HCT116 (cell line): ENCODE results near the gene PARP9. TPM values are rescaled to one million over a fixed set of nuclear protein-coding genes. Genes with fewer than 3 reads are reported as not detected.

Source experiments
- ATAC-seq: fragments of 200-7000 bp; cut with Tn5 transposase; 2 replicates; pipeline ENCODE4 v1.9.1; 2020; ENCODE audit warnings: mild to moderate bottlenecking, moderate library complexity
- Bru-seq: library from RNA; stranded (reverse); fragments of 400-500 nt; gene quantifications from one replicate; lab custom pipeline; 2021; lab: Mats Ljungman, UMichigan
- BruChase-seq, 2 experiments: library from RNA; stranded (reverse); fragments of 400-500 nt; gene quantifications; one replicate each; lab custom pipeline; 2021; lab: Mats Ljungman, UMichigan
- BruUV-seq: library from RNA; stranded (reverse); fragments of 400-500 nt; replicated peaks from 2 replicates; lab custom pipeline; 2021; lab: Mats Ljungman, UMichigan
- CTCF ChIA-PET: fragments of 300-600 bp; sonication (Branson Sonifier 250); formaldehyde crosslinking; loops from one replicate; lab custom pipeline; 2021; ENCODE audit warnings: antibody characterized with exemption; lab: Charles Lee
- POLR2A ChIA-PET: fragments of 300-600, 350-600 bp; sonication (Branson Sonifier 250); formaldehyde crosslinking; loops from one replicate; lab custom pipeline; 2021; ENCODE audit warnings: antibody characterized with exemption; lab: Charles Lee
- RAD21 ChIA-PET, 2 experiments: fragments of 300-600 bp; sonication (Branson Sonifier 250); formaldehyde crosslinking; loops; one replicate each; lab custom pipeline; 2023; ENCODE audit warnings: low total read pairs in 2 of 2; ENCODE audit not compliant: uncharacterized antibody in 2 of 2, unreplicated experiment in 2 of 2, low non-redundant PET in 1 of 2; lab: Charles Lee
- DNase-seq: peaks from one replicate; pipeline ENCODE4 v3.0.0-alpha.2; 2010; ENCODE audit warnings: low read depth, low spot score
- H2AFZ ChIP-seq: fragments of 200-600 bp; shearing (Covaris generic), sonication (generic); 2 replicates; pipeline ENCODE4 v1.6.1; 2017; ENCODE audit warnings: low read depth, mixed run types, mixed read lengths, antibody characterized with exemption, low read length; ENCODE audit not compliant: poor library complexity, severe bottlenecking
- H3K27ac ChIP-seq: 2 replicates; pipeline ENCODE4 v1.5.1; 2012; ENCODE audit warnings: low read depth, low read length
- H3K27me3 ChIP-seq: fragments of 200-600 bp; sonication (generic); 2 replicates; pipeline ENCODE4 v1.6.1; 2016; ENCODE audit warnings: mixed run types, low read length, mixed read lengths; ENCODE audit not compliant: insufficient read depth
- H3K36me3 ChIP-seq, 2 experiments: fragments of 200-500 bp in 1 of 2; fragments of 200-600 bp in 1 of 2; sonication (Bioruptor generic) in 1 of 2; sonication (generic) in 1 of 2; 2 replicates each; pipeline versions ENCODE4 v1.5.1 to v1.6.1; 2014 to 2016; ENCODE audit warnings: low read length in 2 of 2, inconsistent platforms in 1 of 2, mixed read lengths in 1 of 2, mixed run types in 1 of 2; ENCODE audit not compliant: insufficient read depth in 2 of 2, control insufficient read depth in 1 of 2
- H3K4me1 ChIP-seq, 2 experiments: fragments of 200-600 bp in 1 of 2; sonication (generic) in 1 of 2; 2 replicates each; pipeline versions ENCODE4 v1.5.1 to v1.6.1; 2012 to 2017; ENCODE audit warnings: low read length in 2 of 2, inconsistent platforms in 1 of 2, mild to moderate bottlenecking in 1 of 2, mixed read lengths in 1 of 2, mixed run types in 1 of 2, moderate library complexity in 1 of 2; ENCODE audit not compliant: insufficient read depth in 2 of 2, control insufficient read depth in 1 of 2
- H3K4me2 ChIP-seq: fragments of 200-600 bp; sonication (generic); 2 replicates; pipeline ENCODE4 v1.6.1; 2017; ENCODE audit warnings: mixed run types, low read length, mixed read lengths
- H3K4me3 ChIP-seq, 2 experiments: fragments of 200-600 bp in 1 of 2; sonication (generic) in 1 of 2; replicated peaks in 1 of 2; 2 replicates each; pipeline ENCODE4 v1.5.1; 2011 to 2016; ENCODE audit warnings: low read length in 2 of 2, control low read depth in 1 of 2, low read depth in 1 of 2, mild to moderate bottlenecking in 1 of 2, mixed read lengths in 1 of 2, mixed run types in 1 of 2
- H3K79me2 ChIP-seq: fragments of 200-600 bp; sonication (generic); 2 replicates; pipeline ENCODE4 v1.6.1; 2017; ENCODE audit warnings: mild to moderate bottlenecking, mixed run types, low read length, moderate library complexity, mixed read lengths; ENCODE audit not compliant: insufficient read depth
- H3K9ac ChIP-seq: fragments of 200-600 bp; sonication (generic); 2 replicates; pipeline ENCODE4 v1.6.1; 2016; ENCODE audit warnings: low read length, mixed read lengths
- H3K9me2 ChIP-seq: fragments of 200-600 bp; sonication (generic), shearing (Covaris generic); 2 replicates; pipeline ENCODE4 v1.6.1; 2017; ENCODE audit warnings: mixed run types, mild to moderate bottlenecking, moderate library complexity; ENCODE audit not compliant: insufficient read depth
- H3K9me3 ChIP-seq, 2 experiments: fragments of 200-500 bp in 1 of 2; fragments of 200-600 bp in 1 of 2; sonication (Bioruptor generic) in 1 of 2; sonication (generic) in 1 of 2; 2 replicates each; pipeline ENCODE4 v1.6.1; 2014 to 2017; ENCODE audit warnings: low read length in 2 of 2, mixed read lengths in 2 of 2, inconsistent platforms in 1 of 2, low read depth in 1 of 2, mild to moderate bottlenecking in 1 of 2, mixed run types in 1 of 2, moderate library complexity in 1 of 2; ENCODE audit not compliant: control insufficient read depth in 1 of 2, insufficient read depth in 1 of 2
- H4K20me1 ChIP-seq: fragments of 200-600 bp; sonication (generic), shearing (Covaris generic); 2 replicates; pipeline ENCODE4 v1.6.1; 2017; ENCODE audit warnings: mixed run types, mild to moderate bottlenecking, moderate library complexity; ENCODE audit not compliant: insufficient read depth
- EGR1 ChIP-seq: IDR thresholded peaks from 2 replicates; pipeline ENCODE4 v1.6.1; 2012; ENCODE audit warnings: low read depth
- ELF1 ChIP-seq: IDR thresholded peaks from 2 replicates; pipeline ENCODE4 v1.6.1; 2012; ENCODE audit warnings: low read depth, borderline replicate concordance
- EZH2 ChIP-seq: fragments of 200-600 bp; sonication (generic); IDR thresholded peaks from 2 replicates; pipeline ENCODE4 v1.6.1; 2017; ENCODE audit warnings: antibody characterized with exemption, mixed run types
- EZH2phosphoT487 ChIP-seq: fragments of 200-600 bp; IDR thresholded peaks from 2 replicates; pipeline ENCODE4 v1.6.1; 2018; ENCODE audit warnings: antibody characterized with exemption, borderline replicate concordance
- JUND ChIP-seq: IDR thresholded peaks from 2 replicates; pipeline ENCODE4 v1.6.1; 2012
- POLR2A ChIP-seq: IDR thresholded peaks from 2 replicates; pipeline ENCODE4 v1.7.0; 2011; ENCODE audit warnings: borderline replicate concordance; ENCODE audit not compliant: insufficient read depth, insufficient read length; ENCODE audit errors: extremely low read depth
- POLR2AphosphoS5 ChIP-seq: IDR thresholded peaks from 2 replicates; pipeline ENCODE4 v1.6.1; 2011; ENCODE audit warnings: mild to moderate bottlenecking, low read depth, low read length, moderate library complexity
- SP1 ChIP-seq: IDR thresholded peaks from 2 replicates; pipeline ENCODE4 v1.6.1; 2012; ENCODE audit warnings: low read depth
- SRF ChIP-seq: IDR thresholded peaks from 2 replicates; pipeline ENCODE4 v1.6.1; 2012; ENCODE audit warnings: low read depth
- TCF7L2 ChIP-seq: IDR thresholded peaks from 2 replicates; pipeline ENCODE4 v1.7.0; 2011; ENCODE audit warnings: borderline replicate concordance, inconsistent platforms; ENCODE audit not compliant: insufficient read depth, insufficient read length; ENCODE audit errors: extremely low read depth
- YY1 ChIP-seq: IDR thresholded peaks from 2 replicates; pipeline ENCODE4 v1.6.1; 2011; ENCODE audit warnings: low read length, low read depth, moderate library complexity, mild to moderate bottlenecking; ENCODE audit not compliant: insufficient replicate concordance; ENCODE audit errors: extremely low read depth
- ZFX ChIP-seq: fragments of 450-650 bp; IDR thresholded peaks from 2 replicates; pipeline ENCODE4 v1.6.1; 2017
- intact Hi-C: fragments of 100-400 bp; cut with micrococcal nuclease; formaldehyde crosslinking; loops from 2 replicates; pipeline ENCODE4 v1.10.0; 2022
- long read RNA-seq: library from polyadenylated mRNA; unstranded; transcript quantifications from one replicate; pipeline ENCODE4 v2.0.0, GENCODE V29; 2021; ENCODE audit not compliant: unreplicated experiment
- polyA plus RNA-seq: library from polyadenylated mRNA; unstranded; fragments of >200 nt; gene quantifications from 2 replicates; pipeline ENCODE4 v1.2.1, GENCODE V29; 2012; ENCODE audit warnings: missing spikeins
- total RNA-seq: library from RNA; stranded (reverse); gene quantifications from one replicate; pipeline ENCODE4 v1.2.1, GENCODE V29; 2021; ENCODE audit not compliant: unreplicated experiment
- TF ChIP-seq, protein P1 (sequence below): IDR thresholded peaks from 2 replicates; pipeline ENCODE4 v1.6.1; 2012; ENCODE audit warnings: low read depth
- TF ChIP-seq, protein P2 (sequence below), 3 experiments: fragments of 200-600 bp in 1 of 3; sonication (generic) in 1 of 3; IDR thresholded peaks in 2 of 3; conservative IDR thresholded peaks in 1 of 3; 2 replicates each; pipeline ENCODE4 v1.5.1; 2012 to 2017; ENCODE audit warnings: low read depth in 2 of 3, low read length in 2 of 3, antibody characterized with exemption in 1 of 3, borderline replicate concordance in 1 of 3, control low read depth in 1 of 3, mild to moderate bottlenecking in 1 of 3, mixed read lengths in 1 of 3, mixed run types in 1 of 3, moderate library complexity in 1 of 3; ENCODE audit not compliant: insufficient read depth in 1 of 3
- TF ChIP-seq, protein P3 (sequence below): IDR thresholded peaks from 2 replicates; pipeline ENCODE4 v1.6.1; 2011; ENCODE audit warnings: mild to moderate bottlenecking, low read length, moderate library complexity; ENCODE audit not compliant: insufficient replicate concordance; ENCODE audit errors: extremely low read depth
- TF ChIP-seq, protein P4 (sequence below): IDR thresholded peaks from 2 replicates; pipeline ENCODE4 v1.6.1; 2012

PARP9 gene
- total RNA-seq (9.5 TPM), Bru-seq, nascent RNA (percentile 58 among the genes with signal in this experiment), BruChase-seq, experiment 1, labeled RNA remaining after a 6-hour chase (percentile 67 among the genes with signal in this experiment), BruChase-seq, experiment 2, labeled RNA remaining after a 2-hour chase (percentile 69 among the genes with signal in this experiment)
- polyA plus RNA-seq = 6.3 and 6.8 TPM in 2 replicates
- long read RNA-seq, transcript PARP9-205 (11 exons, 3,128 nt) = major isoform, 6 of 30 reads
- long read RNA-seq, partial matches to known transcripts = 6 of 30 reads
- long read RNA-seq, other reads (novel, unspliced or antisense) = 16 of 30 reads

DNA sequence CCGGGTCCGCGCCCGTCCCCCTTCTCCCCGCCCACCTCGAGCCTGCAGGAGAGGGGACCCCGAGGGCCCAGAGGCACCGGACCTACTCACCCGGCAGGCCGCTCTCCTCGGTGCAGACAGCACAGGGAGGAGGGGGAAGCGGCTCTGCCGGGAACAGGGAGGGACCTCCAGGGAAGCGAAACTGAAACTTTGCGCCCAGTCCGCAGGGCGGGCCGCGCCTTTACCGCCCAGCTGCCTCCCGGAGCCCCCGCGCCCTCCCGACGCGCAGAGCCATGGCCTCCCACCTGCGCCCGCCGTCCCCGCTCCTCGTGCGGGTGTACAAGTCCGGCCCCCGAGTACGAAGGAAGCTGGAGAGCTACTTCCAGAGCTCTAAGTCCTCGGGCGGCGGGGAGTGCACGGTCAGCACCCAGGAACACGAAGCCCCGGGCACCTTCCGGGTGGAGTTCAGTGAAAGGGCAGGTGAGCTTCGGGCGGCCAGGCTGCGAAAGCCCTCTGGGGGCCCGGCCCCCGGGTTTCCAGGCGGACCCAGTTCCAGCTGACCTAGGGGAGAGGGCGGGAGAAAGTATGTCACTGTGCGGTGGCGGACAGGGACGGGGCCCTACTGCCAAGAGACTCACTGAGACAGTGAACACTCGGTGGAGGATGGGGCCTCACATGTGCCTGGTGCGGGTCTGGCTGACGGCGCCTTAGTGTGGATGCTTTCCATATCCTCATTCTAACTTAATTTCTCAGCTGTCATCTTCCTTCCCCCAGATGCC, at the start of gene PARP9, which contains the start of gene DTX3L:
Gene PARP9 (minus strand): TSS at position 146 of the 758 bp plus-strand sequence. CDS start 4,680 bp downstream, outside the sequence.
Gene DTX3L (plus strand): TSS at position 184 of the 758 bp plus-strand sequence. CDS start 89 bp downstream, at position 273.
- Histone ChIP-seq H3K9me2 (no peaks in the 10 kb centered on the region), H4K20me1 (no peaks in the 10 kb centered on the region), H3K4me3 (peak within 1 kb of the TSS; percentile 60 to 81), H3K9me3 (no peaks in the 10 kb centered on the region), H3K79me2 (0 out of 2 replicates have a peak, but pooled peaks cover 4% of the 10 kb centered on the region), H2AFZ (peak within 1 kb of the TSS; percentile 94), H3K9ac (peak within 1 kb of the TSS; percentile 81), H3K4me2 (peak within 1 kb of the TSS; percentile 97), H3K27ac (peak within 1 kb of the TSS; percentile 72), H3K4me1 (peaks cover 8 to 17% of the 10 kb centered on the region in 2 experiments), H3K27me3 (no peaks in the 10 kb centered on the region), H3K36me3 (0 out of 4 replicates have a peak, but pooled peaks cover 0 to 3% of the 10 kb centered on the region in 2 experiments)
- ATAC-seq (peak; percentile 86), DNase-seq (no peak)
- intact Hi-C loops = loop anchor here (5.0 kb wide), 1 partner anchor 107 kb away; no protein-coding TSS in a partner anchor
- CTCF ChIA-PET = interaction anchor here (1.1 kb wide), 1 partner anchor 115 kb away, joined by 8 read pairs; no protein-coding TSS in a partner anchor
- POLR2A ChIA-PET = interaction anchor here (1.3 kb wide), 1 partner anchor 115 kb away, joined by 9 read pairs; no protein-coding TSS in a partner anchor
- BruUV-seq = no TSS peak
- RAD21 ChIA-PET = interaction anchor here in 1 of 2 experiments (0.6 to 1.1 kb wide), 2 partner anchors 115 to 1018 kb away, joined by 4 read pairs; no protein-coding TSS in a partner anchor
- TF ChIP-seq POLR2AphosphoS5 (peak; percentile 56), SRF (no peak), YY1 (no peak), EGR1 (no peak), SP1 (no peak), JUND (no peak), ELF1 (no peak), TCF7L2 (no peak), EZH2phosphoT487 (no peak), ZFX (peak; percentile 85), POLR2A (peak; percentile 32), EZH2 (no peak)
- TF ChIP-seq, protein P1, sequence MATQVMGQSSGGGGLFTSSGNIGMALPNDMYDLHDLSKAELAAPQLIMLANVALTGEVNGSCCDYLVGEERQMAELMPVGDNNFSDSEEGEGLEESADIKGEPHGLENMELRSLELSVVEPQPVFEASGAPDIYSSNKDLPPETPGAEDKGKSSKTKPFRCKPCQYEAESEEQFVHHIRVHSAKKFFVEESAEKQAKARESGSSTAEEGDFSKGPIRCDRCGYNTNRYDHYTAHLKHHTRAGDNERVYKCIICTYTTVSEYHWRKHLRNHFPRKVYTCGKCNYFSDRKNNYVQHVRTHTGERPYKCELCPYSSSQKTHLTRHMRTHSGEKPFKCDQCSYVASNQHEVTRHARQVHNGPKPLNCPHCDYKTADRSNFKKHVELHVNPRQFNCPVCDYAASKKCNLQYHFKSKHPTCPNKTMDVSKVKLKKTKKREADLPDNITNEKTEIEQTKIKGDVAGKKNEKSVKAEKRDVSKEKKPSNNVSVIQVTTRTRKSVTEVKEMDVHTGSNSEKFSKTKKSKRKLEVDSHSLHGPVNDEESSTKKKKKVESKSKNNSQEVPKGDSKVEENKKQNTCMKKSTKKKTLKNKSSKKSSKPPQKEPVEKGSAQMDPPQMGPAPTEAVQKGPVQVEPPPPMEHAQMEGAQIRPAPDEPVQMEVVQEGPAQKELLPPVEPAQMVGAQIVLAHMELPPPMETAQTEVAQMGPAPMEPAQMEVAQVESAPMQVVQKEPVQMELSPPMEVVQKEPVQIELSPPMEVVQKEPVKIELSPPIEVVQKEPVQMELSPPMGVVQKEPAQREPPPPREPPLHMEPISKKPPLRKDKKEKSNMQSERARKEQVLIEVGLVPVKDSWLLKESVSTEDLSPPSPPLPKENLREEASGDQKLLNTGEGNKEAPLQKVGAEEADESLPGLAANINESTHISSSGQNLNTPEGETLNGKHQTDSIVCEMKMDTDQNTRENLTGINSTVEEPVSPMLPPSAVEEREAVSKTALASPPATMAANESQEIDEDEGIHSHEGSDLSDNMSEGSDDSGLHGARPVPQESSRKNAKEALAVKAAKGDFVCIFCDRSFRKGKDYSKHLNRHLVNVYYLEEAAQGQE = no peak
- TF ChIP-seq, protein P2, sequence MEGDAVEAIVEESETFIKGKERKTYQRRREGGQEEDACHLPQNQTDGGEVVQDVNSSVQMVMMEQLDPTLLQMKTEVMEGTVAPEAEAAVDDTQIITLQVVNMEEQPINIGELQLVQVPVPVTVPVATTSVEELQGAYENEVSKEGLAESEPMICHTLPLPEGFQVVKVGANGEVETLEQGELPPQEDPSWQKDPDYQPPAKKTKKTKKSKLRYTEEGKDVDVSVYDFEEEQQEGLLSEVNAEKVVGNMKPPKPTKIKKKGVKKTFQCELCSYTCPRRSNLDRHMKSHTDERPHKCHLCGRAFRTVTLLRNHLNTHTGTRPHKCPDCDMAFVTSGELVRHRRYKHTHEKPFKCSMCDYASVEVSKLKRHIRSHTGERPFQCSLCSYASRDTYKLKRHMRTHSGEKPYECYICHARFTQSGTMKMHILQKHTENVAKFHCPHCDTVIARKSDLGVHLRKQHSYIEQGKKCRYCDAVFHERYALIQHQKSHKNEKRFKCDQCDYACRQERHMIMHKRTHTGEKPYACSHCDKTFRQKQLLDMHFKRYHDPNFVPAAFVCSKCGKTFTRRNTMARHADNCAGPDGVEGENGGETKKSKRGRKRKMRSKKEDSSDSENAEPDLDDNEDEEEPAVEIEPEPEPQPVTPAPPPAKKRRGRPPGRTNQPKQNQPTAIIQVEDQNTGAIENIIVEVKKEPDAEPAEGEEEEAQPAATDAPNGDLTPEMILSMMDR (IDR thresholded peaks at IDR 0.05 in 2 of 3, conservative IDR thresholded peaks at IDR 0.05 in 1 of 3; ENCODE audit: borderline replicate concordance in 1 of 3, insufficient read depth in 1 of 3, low read depth in 2 of 3, low read length in 2 of 3) = no peak
- TF ChIP-seq, protein P3, sequence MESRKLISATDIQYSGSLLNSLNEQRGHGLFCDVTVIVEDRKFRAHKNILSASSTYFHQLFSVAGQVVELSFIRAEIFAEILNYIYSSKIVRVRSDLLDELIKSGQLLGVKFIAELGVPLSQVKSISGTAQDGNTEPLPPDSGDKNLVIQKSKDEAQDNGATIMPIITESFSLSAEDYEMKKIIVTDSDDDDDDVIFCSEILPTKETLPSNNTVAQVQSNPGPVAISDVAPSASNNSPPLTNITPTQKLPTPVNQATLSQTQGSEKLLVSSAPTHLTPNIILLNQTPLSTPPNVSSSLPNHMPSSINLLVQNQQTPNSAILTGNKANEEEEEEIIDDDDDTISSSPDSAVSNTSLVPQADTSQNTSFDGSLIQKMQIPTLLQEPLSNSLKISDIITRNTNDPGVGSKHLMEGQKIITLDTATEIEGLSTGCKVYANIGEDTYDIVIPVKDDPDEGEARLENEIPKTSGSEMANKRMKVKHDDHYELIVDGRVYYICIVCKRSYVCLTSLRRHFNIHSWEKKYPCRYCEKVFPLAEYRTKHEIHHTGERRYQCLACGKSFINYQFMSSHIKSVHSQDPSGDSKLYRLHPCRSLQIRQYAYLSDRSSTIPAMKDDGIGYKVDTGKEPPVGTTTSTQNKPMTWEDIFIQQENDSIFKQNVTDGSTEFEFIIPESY = no peak
- TF ChIP-seq, protein P4, sequence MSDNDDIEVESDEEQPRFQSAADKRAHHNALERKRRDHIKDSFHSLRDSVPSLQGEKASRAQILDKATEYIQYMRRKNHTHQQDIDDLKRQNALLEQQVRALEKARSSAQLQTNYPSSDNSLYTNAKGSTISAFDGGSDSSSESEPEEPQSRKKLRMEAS = peak; percentile 66
